ENCODE results near the gene PTPRJ.

PTPRJ gene

DNA sequence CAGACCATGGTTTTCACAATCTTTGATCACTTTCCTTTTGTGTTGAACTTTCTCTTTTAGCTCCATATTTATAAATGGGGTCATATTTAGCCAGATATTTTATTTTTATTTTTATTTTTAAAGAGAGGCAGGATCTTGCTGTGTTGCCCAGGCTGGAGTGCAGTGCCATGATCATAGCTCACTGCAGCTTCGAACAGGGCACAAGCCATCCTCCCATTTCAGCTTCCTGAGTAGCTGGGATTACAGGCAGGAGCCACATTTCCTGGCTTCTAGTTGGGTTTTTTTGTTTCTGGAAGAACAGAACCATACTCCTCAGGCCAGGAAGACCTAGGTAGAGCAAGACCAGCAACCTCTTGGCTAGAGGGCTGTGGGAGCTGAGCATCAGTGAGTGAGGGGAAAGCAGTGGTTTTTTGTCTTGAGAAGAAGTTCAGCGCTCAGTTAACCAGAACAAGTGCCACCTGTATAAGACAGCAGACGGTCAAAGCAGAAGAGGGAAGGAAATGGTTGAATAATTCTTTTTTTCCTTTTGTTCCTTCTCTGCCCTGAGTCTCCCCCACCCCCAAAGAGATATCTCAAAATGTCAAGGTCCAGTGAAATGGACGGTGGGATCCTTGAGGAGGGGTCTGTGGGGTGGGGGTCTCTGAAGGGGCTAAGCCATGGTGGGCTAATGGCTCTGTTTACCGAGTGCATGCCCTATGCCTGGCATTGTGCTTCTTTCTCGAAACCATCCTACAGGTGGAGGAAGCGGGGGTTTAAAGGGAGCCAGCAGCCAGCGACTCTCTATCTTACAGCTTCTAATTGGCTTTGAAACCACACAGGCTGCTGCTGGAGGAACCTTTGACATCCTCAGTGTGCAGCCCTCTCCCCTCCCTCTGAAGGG is 63.0 kb downstream of the PTPRJ start:
- Histone ChIP-seq H3K27ac (ENCODE audit: low read depth, low read length) (no peak overlapping the region), H3K9me3 (ENCODE audit: control insufficient read depth, insufficient read depth, low read length) (no peaks in the 10 kb centered on the region), H3K27me3 (ENCODE audit: control insufficient read depth, low read length) (0 out of 2 replicates have a peak, but pooled peaks cover 4% of the 10 kb centered on the region), H3K9me2 (replicated peaks; ENCODE audit: control insufficient read depth, low read length) (no peaks in the 10 kb centered on the region), H3K4me2 (ENCODE audit: low read length) (peak overlapping the region; percentile 61), H4K20me1 (ENCODE audit: control insufficient read depth, insufficient read depth, low read depth, low read length) (no peaks in the 10 kb centered on the region), H3K4me1 (ENCODE audit: control insufficient read depth, low read length) (peaks cover 20% of the 10 kb centered on the region), H3K79me2 (ENCODE audit: control insufficient read depth, low read length) (no peaks in the 10 kb centered on the region), H3K36me3 (ENCODE audit: control insufficient read depth, low read length) (no peaks in the 10 kb centered on the region; the same call in 1 of the 2 replicates), H3F3A (ENCODE audit: control insufficient read depth, insufficient read depth) (peaks cover 3% of the 10 kb centered on the region; the same call in 1 of the 2 replicates), H3K4me3 (ENCODE audit: low read length) (peak overlapping the region; percentile 28; the same call in 1 of the 2 replicates)
- TF ChIP-seq, protein P1, sequence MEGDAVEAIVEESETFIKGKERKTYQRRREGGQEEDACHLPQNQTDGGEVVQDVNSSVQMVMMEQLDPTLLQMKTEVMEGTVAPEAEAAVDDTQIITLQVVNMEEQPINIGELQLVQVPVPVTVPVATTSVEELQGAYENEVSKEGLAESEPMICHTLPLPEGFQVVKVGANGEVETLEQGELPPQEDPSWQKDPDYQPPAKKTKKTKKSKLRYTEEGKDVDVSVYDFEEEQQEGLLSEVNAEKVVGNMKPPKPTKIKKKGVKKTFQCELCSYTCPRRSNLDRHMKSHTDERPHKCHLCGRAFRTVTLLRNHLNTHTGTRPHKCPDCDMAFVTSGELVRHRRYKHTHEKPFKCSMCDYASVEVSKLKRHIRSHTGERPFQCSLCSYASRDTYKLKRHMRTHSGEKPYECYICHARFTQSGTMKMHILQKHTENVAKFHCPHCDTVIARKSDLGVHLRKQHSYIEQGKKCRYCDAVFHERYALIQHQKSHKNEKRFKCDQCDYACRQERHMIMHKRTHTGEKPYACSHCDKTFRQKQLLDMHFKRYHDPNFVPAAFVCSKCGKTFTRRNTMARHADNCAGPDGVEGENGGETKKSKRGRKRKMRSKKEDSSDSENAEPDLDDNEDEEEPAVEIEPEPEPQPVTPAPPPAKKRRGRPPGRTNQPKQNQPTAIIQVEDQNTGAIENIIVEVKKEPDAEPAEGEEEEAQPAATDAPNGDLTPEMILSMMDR (IDR thresholded peaks at IDR 0.05; ENCODE audit: low read depth, low read length, poor library complexity, severe bottlenecking), result no peak
- no peak for TF ChIP-seq EZH2phosphoT487 (IDR thresholded peaks at IDR 0.05; ENCODE audit: borderline replicate concordance, low read length)

DNA sequence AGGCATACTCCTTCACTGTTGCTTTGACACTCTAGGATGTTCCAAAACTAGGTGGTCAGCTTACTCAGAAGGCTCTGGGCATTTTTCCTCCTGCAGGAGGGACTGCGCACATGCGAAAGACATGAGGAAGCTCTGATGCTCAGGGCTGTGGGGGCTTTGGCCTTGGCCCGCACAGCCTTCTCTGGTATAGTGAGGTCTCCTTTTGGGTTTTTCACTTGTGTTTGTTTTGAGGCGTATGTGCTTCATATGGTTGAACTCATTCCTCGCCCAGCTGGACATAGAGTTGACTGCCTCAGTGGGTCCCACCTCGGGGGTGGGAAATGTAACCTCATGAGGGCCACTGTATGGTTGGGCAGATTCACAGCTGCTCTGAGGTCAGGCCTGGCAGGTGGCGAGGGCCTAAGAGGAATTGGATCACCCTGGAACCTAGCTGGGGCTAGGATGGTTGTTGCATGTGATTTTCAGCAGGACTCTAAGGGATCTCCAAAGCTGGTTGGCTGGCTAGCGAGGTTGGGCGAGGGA is 63.7 kb downstream of the PTPRJ start:
- Histone ChIP-seq H3K9me3 (ENCODE audit: control insufficient read depth, insufficient read depth, low read length) (no peaks in the 10 kb centered on the region), H3K79me2 (ENCODE audit: control insufficient read depth, low read length) (no peaks in the 10 kb centered on the region), H3K9me2 (replicated peaks; ENCODE audit: control insufficient read depth, low read length) (no peaks in the 10 kb centered on the region), H3K36me3 (ENCODE audit: control insufficient read depth, low read length) (no peaks in the 10 kb centered on the region; the same call in 1 of the 2 replicates), H3K27ac (ENCODE audit: low read depth, low read length) (no peak overlapping the region), H3K27me3 (ENCODE audit: control insufficient read depth, low read length) (0 out of 2 replicates have a peak, but pooled peaks cover 4% of the 10 kb centered on the region), H3K4me1 (ENCODE audit: control insufficient read depth, low read length) (peaks cover 20% of the 10 kb centered on the region), H3K4me2 (ENCODE audit: low read length) (peak overlapping the region; percentile 61), H4K20me1 (ENCODE audit: control insufficient read depth, insufficient read depth, low read depth, low read length) (no peaks in the 10 kb centered on the region), H3K4me3 (ENCODE audit: low read length) (peak overlapping the region; percentile 28; the same call in 1 of the 2 replicates), H3F3A (ENCODE audit: control insufficient read depth, insufficient read depth) (peaks cover 3% of the 10 kb centered on the region; the same call in 1 of the 2 replicates)
- no peak for TF ChIP-seq EZH2phosphoT487 (IDR thresholded peaks at IDR 0.05; ENCODE audit: borderline replicate concordance, low read length)
- TF ChIP-seq, protein P1 (IDR thresholded peaks at IDR 0.05; ENCODE audit: low read depth, low read length, poor library complexity, severe bottlenecking), result no peak

DNA sequence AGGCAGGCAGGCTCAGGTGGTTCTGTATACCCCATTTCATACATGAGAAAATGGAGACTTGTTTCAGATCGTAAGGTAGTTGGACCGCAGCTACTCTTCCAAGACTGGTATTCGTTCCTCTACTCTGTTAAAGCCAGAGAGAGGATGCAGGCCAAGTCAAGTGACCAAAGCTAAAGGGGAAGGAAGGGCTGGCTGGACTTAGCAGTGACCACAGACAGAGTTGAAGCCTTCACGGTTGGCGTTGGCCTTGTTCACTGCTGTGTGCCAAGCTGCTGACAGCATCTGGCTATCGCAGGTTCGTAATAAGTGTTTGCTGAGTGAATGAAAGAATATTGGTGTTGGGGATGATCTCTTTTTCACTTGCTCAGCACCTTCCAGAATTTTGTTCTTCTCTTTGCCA is 64.2 kb downstream of the PTPRJ start:
- Histone ChIP-seq H3K36me3 (ENCODE audit: control insufficient read depth, low read length) (no peaks in the 10 kb centered on the region; the same call in 1 of the 2 replicates), H3K9me3 (ENCODE audit: control insufficient read depth, insufficient read depth, low read length) (no peaks in the 10 kb centered on the region), H4K20me1 (ENCODE audit: control insufficient read depth, insufficient read depth, low read depth, low read length) (no peaks in the 10 kb centered on the region), H3K9me2 (replicated peaks; ENCODE audit: control insufficient read depth, low read length) (no peaks in the 10 kb centered on the region), H3K27me3 (ENCODE audit: control insufficient read depth, low read length) (0 out of 2 replicates have a peak, but pooled peaks cover 4% of the 10 kb centered on the region), H3K4me3 (ENCODE audit: low read length) (no peak overlapping the region), H3K27ac (ENCODE audit: low read depth, low read length) (no peak overlapping the region), H3F3A (ENCODE audit: control insufficient read depth, insufficient read depth) (peaks cover 3% of the 10 kb centered on the region; the same call in 1 of the 2 replicates), H3K4me1 (ENCODE audit: control insufficient read depth, low read length) (peaks cover 20% of the 10 kb centered on the region), H3K4me2 (ENCODE audit: low read length) (peak overlapping the region; percentile 61), H3K79me2 (ENCODE audit: control insufficient read depth, low read length) (no peaks in the 10 kb centered on the region)
- no peak for TF ChIP-seq EZH2phosphoT487 (IDR thresholded peaks at IDR 0.05; ENCODE audit: borderline replicate concordance, low read length)
- TF ChIP-seq, protein P1 (IDR thresholded peaks at IDR 0.05; ENCODE audit: low read depth, low read length, poor library complexity, severe bottlenecking), result no peak
